ENCODE results near the gene JAZF1. TPM values are rescaled to one million over a fixed set of nuclear protein-coding genes. Genes with fewer than 3 reads are reported as not detected.

The JAZF1 gene
- total and polyA plus RNA-seq, 9 of the 15 experiments (the other 6 are each of a cell fraction or from before 2014, with no cell fraction given), result 0.04 to 0.64 (median 0.11) TPM; not detected in 3

- no peaks in the 10 kb centered on the region for H3K9me1 ChIP-seq (ENCODE audit: control insufficient read depth, insufficient read depth, low read length)
- no peaks in the 10 kb centered on the region for H3K9me3 ChIP-seq (replicated peaks; ENCODE audit: control insufficient read depth, insufficient read depth, low read depth, low read length)
- DNase-seq (ENCODE audit: extremely low read depth in 1 of 4, low spot score in 3 of 4), result no peak
- FAIRE-seq, result no peak
- H3K4me1 ChIP-seq (replicated peaks in 1 of 2; ENCODE audit: control insufficient read depth in 2 of 2, insufficient read depth in 2 of 2, low read length in 2 of 2), result no peaks in the 10 kb centered on the region
- ATAC-seq, result no peak
- CTCF ChIA-PET (ENCODE audit: low intra/inter-chr PET ratio), result interaction anchor here (1.0 kb wide), 1 partner anchor 131 kb away, joined by 6 read pairs; no protein-coding TSS in a partner anchor
- 0% methylated on average over 3 of the region's 3 CpGs for WGBS (ENCODE audit: insufficient coverage, low coverage, missing lambda C conversion rate)
- intact Hi-C loops (cut with micrococcal nuclease) (no loop called here), in situ Hi-C loops (cut with MboI) (no loop called here)
- H2AFZ ChIP-seq (ENCODE audit: low read depth, low read length), result no peak overlapping the region
- H3K79me2 ChIP-seq (ENCODE audit: control insufficient read depth, insufficient read depth, low read length), result no peaks in the 10 kb centered on the region
- no peaks in the 10 kb centered on the region for H4K20me1 ChIP-seq (replicated peaks; ENCODE audit: control insufficient read depth, insufficient read depth, low read length)
- POLR2A ChIA-PET, result no interaction called here
- H3K27ac ChIP-seq (ENCODE audit: extremely low read depth, low read depth, low read length), result no peak overlapping the region
- H3K27me3 ChIP-seq (ENCODE audit: control insufficient read depth in 2 of 2, insufficient read depth in 2 of 2, low read length in 2 of 2), result peaks cover 5 to 11% of the 10 kb centered on the region in 2 experiments; a peak in 3 of 5 replicates
- no peak overlapping the region for H3K9ac ChIP-seq (ENCODE audit: insufficient read depth in 1 of 2, low read depth in 2 of 2, low read length in 2 of 2)
- no peaks in the 10 kb centered on the region for H3K36me3 ChIP-seq (ENCODE audit: control insufficient read depth, insufficient read depth, low read length)
- no peak overlapping the region for H3K4me2 ChIP-seq (ENCODE audit: insufficient read depth, low read length)
- no peak overlapping the region for H3K4me3 ChIP-seq
- no TSS peak for BruUV-seq (replicated peaks)
- TF ChIP-seq CTBP1 (IDR thresholded peaks at IDR 0.05; ENCODE audit: borderline replicate concordance) (no peak), ZNF324 (CRISPR knock-in tag; IDR thresholded peaks at IDR 0.05) (no peak), DPF2 (IDR thresholded peaks at IDR 0.05) (no peak), ZNF311 (CRISPR knock-in tag; IDR thresholded peaks at IDR 0.05) (no peak), MBD2 (IDR thresholded peaks at IDR 0.05; ENCODE audit: borderline replicate concordance, low read depth) (no peak), RERE (CRISPR knock-in tag; IDR thresholded peaks at IDR 0.05; ENCODE audit: borderline replicate concordance) (no peak), POLR3G (IDR thresholded peaks at IDR 0.05; ENCODE audit: extremely low read depth, insufficient read length, insufficient replicate concordance) (no peak), ATF2 (CRISPR knock-in tag; IDR thresholded peaks at IDR 0.05) (no peak), ILF3 (IDR thresholded peaks at IDR 0.05; ENCODE audit: borderline replicate concordance) (no peak), ZC3H4 (CRISPR knock-in tag; IDR thresholded peaks at IDR 0.05; ENCODE audit: borderline replicate concordance) (no peak), TCFL5 (CRISPR knock-in tag; conservative IDR thresholded peaks at IDR 0.05) (no peak), FOXO4 (CRISPR knock-in tag; IDR thresholded peaks at IDR 0.05) (no peak), CHAMP1 (IDR thresholded peaks at IDR 0.05) (no peak)
Measured at GRCh38 chr7:27889800-27890199, 290.8 kb downstream of the JAZF1 start.

Data from K562 (cell line).